GM04503 (cell line): ENCODE measurements around the gene ITGA3.

Experiments
- DNase-seq: peaks from one replicate; pipeline ENCODE4 v3.0.0-alpha.2; 2012; ENCODE audit warnings: low read depth

Gene ITGA3

DNA sequence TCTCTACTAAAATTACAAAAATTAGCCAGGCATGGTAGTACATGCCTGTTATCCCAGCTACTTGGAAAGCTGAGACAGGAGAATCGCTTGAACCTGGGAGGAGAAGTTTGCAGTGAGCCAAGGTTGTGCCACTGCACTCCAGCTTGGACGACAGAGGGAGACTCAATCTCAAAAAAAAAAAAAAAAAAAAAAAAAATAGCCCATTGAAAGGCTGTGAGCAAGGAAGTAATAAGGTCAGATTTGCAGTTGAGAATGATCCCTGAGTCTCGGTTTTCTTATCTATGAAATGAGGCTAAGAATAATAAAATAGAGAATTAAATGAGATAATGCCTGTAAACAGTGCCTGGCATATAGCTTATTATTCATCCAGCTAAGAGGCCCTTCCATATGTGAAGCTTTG, 37.9 kb downstream of the ITGA3 start:
- no peak for DNase-seq

DNA sequence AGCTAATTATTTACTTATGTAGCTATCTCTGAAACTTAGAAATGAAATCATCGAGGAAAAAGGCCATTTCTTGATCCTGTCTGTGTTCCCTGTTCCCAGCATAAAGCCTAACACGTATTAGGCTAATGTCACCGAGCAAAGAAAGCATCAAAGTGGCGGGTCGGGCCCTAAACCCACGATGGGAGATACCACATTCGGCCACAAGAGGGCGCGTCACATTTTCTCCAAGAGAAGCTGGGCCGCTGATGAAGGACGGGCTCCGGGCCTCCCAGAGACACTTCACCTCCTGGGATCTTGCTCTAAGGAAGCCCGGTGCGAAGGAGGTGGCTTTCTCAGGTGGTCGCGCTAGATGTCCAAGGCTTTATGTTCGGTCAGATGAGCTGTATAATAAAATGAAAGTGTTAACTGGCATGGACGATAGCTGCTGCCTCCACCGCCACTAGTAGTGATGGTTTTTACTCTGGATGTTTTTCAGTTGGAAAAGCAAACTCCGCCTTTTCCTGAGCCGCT, 38.4 kb downstream of the ITGA3 start:
- peak; percentile 36 for DNase-seq

DNA sequence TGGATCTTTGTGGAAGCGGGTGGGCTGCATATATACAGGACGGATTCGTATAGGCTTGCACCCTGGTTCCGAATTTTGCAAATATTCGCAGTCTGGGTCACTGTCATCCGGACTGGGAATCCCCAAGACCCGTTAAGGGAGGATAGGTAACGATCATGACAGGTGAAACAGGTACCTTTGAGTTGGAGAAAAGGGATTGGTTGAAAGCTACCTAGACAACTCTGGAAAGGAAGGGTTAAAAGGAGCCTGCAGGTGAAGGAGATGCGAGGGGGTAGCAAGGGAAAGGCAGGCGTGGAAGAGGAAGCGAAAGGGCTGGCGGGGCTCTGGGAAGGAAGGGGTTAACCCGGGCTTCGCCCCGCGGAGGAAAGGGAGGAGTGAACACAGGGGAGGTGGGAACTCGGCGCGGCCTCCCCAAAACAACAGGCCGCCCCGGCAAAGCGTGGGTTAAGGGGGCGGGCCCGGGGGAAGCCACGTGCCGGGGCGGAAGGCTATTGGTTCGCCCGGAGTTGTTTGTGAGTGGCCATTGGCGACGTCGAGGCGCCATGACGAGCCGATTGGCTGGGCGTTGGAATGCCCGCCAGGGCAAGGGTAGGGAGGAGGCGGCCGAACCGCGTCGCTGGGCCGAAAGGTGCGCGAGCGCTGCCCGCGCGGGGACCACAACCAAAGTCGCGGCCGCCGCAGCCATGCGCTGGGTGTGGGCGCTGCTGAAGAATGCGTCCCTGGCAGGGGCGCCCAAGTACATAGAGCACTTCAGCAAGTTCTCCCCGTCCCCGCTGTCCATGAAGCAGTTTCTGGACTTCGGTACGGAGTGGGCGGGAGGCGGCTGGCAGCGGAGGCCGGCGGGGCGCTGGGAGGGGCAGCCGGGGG, 39.1 kb downstream of the ITGA3 start, which contains the start of gene PDK2:
Gene PDK2 (plus strand): TSS at position 599 of the 867 bp plus-strand sequence. CDS start 85 bp downstream, at position 684.
- peak; percentile 80 for DNase-seq

DNA sequence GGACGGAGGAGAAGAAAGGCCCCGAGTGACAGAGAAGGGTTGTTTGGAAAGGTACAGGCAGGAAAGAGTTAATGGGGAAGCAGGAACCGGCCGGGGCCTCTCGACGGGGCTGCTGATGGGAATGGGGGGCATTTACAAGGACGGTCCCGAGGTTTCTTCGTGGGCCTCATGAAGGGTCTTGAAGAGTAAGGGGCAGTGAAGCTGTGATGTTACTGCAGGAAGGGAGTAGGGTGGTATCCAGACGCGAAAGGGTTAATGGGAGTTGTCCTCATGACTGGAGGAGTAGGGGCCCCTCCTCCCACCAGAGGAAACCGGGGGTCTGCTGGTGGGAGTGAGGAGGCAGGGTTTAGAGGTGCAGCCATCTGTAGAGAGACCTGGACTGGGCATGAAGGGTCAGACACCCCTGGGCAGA, 39.7 kb downstream of the ITGA3 start:
- DNase-seq: no peak

DNA sequence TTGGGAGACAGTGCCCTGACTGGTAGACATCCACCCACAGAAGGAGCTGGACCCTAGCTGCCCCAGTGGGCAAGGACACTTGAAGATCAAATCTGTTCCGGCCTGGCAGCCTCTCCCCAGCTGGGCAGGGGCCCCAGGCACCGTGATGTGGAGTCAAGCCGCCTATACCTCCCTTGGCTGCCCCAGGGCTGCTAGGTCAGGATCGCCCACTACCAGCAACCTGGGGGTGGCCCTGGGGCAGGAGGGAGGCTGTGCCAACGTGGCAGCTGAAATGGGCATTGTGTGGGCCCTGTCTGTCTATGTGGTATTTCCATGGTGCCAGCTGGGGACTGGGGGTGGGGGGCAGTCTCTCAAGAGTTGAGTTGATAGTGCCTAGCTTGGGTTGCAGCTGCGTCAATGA, 40.2 kb downstream of the ITGA3 start:
- DNase-seq: no peak

DNA sequence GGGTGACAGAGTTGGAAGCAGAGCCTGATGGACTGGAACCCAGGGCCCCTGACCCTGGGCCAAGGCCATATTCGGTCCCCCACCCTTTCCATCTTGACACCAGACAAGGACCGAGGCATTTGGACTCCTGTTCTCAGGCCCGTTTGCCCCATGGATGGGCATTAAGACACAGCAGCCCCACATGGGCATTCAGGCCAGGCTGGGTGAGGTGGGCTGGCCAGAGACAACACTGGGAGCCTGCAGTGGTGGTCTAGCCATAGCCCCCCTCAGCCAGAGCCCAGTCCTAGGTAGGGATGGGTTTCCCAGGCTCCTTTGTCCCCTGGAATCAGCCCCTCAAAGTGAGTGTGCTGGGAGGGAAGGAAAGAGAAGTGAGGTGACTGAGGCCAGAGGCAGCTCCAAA, 40.8 kb downstream of the ITGA3 start:
- no peak for DNase-seq

DNA sequence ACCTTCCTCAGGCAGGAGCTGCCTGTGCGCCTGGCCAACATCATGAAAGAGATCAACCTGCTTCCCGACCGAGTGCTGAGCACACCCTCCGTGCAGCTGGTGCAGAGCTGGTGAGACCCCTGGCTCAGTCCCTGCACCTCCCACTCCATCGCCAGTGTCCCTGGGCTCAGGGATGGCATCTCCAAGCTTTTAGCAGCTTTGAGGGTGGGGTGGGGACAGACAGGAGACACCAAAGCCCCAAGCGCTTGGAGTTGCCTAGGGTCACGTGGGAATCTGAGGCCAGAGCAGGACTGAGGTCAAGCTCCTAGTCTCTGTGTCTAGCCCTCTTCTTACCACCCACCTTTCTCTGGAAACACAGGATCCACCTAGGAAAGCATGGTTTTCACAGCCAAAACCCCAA, 41.5 kb downstream of the ITGA3 start:
- no peak for DNase-seq

DNA sequence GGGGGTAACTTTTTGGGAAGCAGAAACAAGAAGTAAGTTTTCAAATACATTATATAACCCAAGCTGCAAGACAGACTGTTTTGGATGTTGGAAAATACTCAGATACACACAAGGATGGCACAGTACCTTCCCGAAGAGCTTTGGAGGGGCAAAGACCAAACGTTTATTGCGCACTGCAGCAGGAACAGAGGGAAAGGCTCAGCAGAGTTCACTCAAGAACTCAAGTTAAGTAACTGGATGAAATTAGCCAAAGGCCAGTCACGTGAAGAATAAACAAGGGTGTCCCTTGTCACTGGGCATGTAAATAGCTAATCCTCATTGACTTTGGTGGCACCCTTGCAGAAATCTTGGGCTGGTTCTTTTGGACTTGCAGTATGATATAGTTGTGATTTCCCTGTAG, 42.0 kb downstream of the ITGA3 start:
- DNase-seq: no peak

DNA sequence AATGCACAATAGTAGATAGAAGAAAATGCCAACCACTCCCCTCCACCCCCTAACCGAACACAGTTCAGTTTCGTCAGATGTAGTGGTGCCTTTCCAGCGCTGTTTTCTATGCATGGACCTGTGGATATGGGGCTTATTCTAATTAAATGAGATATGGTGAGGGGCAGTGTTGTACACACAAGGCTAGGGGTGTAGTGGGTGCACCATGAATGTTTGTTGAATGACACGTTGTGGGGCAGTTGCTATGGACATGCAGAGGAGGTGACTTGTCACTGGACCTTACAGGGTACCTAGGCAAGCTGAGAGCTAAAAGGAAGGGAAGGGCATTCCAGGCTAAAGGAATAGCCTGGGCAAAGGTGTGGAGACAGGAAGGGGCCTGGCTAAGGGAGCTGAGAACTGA, 42.7 kb downstream of the ITGA3 start:
- no peak for DNase-seq

DNA sequence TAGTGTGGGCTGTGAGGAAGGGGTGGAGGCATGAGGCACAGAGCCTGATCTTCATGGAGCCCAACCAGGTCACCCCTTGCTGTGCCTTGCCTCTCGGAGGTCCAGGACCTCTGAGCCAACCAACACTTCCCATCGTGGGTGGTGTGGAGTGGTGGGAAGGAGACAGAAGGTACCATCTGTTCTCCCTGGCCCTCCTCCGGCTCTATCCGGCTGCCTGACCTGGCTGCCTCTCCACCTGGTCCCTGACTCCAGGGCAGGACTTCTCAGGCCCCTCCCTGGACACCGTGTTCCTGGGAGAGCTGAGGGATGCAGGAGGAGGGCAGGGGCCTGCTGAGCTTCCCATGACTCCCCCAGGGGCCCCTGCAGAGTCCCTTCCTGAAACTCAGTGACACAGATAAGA, 43.1 kb downstream of the ITGA3 start:
- no peak for DNase-seq

DNA sequence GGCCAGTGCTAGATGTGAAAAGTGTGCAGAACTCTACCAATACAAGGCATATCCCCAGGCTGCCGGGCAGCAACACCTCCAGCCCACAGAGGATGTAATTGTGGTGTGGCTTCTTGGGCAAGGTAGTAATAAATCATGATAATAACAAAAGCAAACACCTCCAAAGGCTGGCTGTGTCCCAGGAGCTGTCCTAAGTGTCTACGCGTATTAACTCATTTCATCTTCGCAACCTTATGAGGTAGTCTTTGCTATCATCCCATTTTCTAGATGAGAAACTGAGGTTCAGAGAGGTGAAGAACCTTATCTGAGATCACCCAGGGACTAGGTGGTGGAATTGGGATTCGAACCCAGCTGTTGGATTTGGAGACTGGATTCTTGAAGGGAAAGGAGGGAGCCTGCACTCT, 44.6 kb downstream of the ITGA3 start:
- DNase-seq: no peak

DNA sequence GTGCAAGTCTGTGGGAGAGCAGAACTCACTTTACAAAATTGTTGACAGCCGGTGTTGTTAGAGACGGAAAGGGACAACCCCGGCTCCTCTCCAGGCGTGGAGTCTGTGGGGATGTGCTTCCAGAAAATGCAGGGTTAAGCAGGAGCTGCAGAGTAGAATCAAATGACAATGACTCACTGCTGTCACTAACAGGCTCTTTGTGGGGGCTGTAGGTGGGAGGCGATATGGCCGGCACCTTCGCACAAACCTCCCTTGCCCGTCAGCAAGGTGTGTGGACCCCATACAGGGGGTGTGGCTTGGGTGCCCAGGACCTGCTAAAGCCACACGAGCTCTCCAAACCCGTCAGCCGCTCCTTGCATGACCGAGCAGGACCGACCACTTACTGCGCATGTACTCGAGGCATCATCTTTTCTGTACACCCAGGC, 45.0 kb downstream of the ITGA3 start:
- DNase-seq: no peak

DNA sequence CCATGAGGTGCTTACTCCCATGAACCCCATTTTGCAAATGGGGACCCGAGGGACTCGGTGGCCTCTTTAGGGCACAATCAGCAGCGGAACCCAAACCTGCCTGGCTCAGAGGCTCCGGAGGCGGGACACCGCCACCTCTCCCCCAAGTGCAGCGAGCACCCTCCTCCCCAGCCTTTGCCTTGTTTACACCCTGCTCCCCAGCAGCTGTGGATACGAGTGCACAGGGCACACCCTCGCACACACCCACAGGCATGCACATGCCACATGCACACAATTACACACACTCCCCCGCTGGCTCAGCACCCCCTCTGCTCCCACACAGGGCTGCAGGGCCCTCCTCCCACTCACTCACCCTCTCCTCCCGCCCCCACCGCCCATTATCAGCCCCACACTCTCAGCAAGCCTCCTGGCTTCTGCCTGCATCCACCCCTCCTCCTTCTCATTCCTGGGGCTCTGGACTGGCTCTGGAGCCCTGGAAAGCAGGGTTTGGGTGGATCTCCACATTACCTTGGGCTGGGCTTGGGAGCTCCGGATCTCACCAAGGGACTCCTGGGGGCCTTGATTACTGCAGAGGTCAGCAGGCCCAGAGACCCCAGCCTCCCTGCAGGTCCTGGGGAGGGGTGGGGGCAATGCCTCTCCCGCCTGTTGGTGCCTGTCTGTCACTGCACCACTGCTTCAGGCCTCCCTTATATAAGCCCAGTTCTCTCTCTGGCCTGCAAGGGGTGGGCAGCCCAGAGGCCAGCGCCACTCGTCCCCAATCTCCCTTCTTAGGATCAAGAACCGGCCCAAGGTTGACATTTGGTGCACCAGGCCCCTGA, 45.6 kb downstream of the ITGA3 start:
- no peak for DNase-seq

DNA sequence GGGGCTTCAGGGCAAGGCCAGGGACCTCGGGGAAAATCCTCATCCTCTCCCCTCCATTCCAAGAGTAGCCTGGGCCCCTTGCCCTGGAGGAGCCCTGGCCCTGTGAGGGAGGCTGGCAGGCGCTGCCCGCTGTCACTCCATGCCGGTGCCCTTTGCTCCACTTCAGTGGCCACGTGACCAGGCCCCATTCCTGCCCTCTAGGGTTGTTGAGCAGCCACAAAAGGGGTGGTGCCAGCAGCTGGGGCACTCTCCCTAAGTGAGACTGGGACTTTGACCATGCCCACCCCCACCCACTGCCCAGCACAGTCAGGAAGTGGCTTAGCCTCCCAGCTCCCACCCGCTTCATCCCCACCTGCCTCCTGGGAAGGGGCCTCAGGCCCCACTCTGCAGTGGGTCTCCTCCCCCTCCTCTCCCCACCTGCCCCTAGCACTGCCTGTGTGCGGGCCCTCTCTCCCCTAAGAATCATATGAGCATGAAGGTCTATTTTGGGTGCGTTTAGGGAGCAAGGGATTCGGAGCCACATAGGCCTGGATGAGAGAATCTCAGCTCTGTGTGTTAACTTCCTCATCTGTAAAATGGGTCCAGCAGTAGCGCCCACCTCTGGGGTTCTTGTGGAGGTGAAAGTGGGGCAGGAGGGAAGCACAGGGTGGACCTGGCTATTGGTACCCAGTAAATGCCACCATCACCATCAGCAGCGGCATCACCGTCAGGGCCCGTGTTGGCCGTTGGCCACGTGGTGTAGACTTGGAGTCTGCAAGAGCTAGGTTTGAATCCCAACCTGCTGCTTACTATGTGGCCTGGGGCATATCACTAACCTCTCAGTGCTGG, 46.5 kb downstream of the ITGA3 start:
- no peak for DNase-seq

DNA sequence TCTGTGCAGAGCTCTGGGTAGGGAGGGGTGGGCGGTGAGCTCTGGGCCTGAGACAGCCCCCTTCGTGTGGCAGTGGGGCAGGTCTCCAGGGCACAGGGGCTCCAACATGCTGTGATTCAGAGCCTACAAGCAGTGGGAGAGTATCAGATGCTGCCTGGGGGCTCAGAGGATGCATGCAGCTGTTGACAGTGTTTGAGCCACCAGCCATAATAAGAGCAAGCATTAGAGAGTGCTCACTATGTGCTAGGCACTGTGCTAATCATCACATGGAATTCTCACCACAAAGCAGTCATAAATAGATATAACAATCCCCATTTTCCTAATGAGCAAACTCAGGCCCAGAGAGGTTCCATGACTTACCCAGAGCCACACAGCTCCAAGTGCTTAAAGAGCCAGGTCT, 47.3 kb downstream of the ITGA3 start:
- no peak for DNase-seq

DNA sequence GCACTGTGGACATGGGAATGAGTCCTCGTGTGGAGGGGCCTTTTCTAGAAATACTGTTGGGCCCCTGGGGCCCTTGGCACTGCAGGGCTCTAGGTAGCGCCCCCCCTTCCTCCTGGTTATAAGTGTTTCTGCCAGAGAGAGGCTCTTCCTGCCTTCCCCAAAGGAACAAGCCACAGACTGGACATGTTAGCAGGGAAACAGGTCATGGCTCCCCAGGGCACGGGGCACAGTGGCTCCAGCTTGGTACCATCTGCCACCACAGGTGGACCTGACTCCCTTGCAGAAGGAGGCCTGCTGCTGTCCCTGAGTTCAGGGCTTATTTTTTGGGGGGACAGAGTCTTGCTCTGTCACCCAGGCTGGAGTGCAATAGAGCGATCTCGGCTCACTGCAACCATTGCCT, 48.0 kb downstream of the ITGA3 start:
- DNase-seq: no peak

DNA sequence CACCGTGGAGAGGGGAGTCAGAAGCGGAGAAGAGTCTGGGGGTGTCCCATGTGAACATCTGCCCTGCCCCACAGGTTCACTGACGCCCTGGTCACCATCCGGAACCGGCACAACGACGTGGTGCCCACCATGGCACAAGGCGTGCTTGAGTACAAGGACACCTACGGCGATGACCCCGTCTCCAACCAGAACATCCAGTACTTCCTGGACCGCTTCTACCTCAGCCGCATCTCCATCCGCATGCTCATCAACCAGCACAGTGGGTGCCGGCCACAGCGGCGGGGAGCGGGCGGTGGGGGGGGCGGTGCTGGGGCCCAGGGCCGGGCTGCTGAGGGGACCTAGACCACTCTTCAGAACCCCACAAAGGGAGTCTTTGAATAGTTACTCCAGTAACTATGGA, 49.9 kb downstream of the ITGA3 start:
- DNase-seq: no peak

DNA sequence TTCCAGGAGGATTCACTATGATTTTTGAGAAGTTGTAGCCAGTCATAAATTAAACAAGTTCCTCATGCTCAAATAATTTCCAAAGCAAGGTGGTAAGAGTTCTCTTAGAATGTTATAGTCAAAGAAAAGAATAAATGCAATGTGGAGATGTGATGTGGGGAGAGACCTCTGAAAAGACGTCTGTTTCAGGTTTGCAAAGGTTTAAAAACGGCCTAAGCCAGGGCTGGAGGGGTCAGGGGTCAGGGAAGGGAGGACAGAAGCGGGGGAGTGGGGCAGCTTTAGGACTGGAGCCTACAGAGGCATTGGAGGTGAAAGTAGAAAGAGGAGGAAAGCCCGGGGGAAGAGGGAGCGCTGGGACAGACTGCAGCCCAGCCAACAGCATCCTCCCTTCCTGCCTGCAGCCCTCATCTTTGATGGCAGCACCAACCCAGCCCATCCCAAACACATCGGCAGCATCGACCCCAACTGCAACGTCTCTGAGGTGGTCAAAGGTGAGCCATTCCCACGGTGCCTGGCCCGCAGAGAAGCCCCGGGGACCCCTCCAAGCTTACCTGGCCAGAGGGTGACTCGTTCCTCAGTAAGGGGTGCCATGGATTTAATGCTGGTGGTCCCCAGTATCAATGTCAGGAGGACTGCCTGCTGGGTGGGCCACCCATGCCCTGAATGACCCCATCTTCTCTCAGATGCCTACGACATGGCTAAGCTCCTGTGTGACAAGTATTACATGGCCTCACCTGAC, 50.7 kb downstream of the ITGA3 start:
- no peak for DNase-seq

DNA sequence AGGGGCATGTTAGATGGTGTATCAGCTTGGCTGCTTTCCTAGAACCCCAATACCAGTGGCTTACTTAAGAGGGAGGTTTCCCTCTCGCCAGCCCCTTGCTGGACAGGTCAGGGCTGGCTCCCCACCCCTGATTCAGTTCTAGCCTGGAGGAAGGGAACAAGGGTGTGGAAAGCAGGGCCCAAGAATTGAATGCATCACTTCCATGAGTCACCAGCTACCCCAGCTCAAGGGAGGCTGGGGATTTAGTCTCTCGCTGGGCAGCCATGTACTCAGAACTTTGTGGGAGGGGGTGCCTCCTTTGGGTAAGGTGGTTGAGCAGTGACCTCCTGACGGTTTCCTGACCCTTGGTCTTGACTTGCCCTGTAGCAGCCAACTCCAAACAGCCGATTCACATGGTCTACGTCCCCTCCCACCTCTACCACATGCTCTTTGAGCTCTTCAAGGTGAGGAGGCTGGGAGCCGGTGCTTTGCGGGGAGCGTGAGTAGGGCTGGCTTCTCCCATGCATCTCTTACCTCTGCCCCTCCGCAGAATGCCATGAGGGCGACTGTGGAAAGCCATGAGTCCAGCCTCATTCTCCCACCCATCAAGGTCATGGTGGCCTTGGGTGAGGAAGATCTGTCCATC, 52.0 kb downstream of the ITGA3 start:
- no peak for DNase-seq

DNA sequence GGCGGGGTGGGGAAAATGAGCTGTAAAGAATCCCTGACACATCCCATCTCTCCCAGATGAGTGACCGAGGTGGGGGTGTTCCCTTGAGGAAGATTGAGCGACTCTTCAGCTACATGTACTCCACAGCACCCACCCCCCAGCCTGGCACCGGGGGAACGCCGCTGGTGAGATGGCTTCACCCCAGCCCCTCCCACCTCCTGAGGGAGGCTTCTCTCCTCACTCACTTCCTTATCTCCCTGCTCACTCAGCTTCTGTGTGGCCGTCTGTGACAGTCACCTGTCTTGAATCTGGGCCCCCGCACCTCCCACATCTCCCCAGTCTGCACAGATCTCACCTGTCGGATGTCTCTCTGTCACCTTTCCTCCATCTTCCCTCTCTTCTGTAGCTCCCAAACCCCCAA, 52.6 kb downstream of the ITGA3 start:
- no peak for DNase-seq

DNA sequence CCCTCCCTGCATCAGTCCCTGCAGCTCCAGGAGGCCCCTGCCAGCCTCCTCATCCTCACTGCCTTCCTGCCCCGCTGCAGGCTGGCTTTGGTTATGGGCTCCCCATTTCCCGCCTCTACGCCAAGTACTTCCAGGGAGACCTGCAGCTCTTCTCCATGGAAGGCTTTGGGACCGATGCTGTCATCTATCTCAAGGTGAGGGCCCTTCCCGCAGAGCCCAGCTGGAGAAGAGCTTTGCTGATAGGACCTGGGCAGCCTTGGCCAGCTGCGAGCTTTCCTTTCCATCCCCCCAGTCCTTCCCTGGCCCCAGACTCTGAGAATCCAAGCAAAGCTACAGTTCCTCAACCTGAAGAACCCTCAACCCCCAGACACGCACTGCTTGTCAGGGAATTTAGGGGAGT, 53.3 kb downstream of the ITGA3 start:
- DNase-seq: no peak
